GM20000 (cell line): ENCODE results near the gene HORMAD2.

Experiments
- DNase-seq: peaks from one replicate; pipeline ENCODE4 v3.0.0; 2012; ENCODE audit warnings: low spot score
- CTCF ChIP-seq: IDR thresholded peaks from 2 replicates; pipeline ENCODE4 v1.5.1; 2012; ENCODE audit warnings: mild to moderate bottlenecking, control low read depth; ENCODE audit errors: extremely low read depth, missing control alignments

The HORMAD2 gene

GRCh38 chr22:30178181-30179126 lies 98.2 kb downstream of the HORMAD2 start:
- no peak for TF ChIP-seq CTCF
- DNase-seq = no peak

GRCh38 chr22:30180616-30181015 lies 100.4 kb downstream of the HORMAD2 start:
- no peak for TF ChIP-seq CTCF
- no peak for DNase-seq

- DNase-seq = no peak
- no peak for TF ChIP-seq CTCF
Observed at GRCh38 chr22:30181459-30182349, 101.4 kb downstream of the HORMAD2 start.

- DNase-seq = no peak
Observed at GRCh38 chr22:30182350-30182745, 102.1 kb downstream of the HORMAD2 start.

GRCh38 chr22:30182815-30183214 lies 102.6 kb downstream of the HORMAD2 start:
- no peak for DNase-seq
- no peak for TF ChIP-seq CTCF

More at GRCh38 chr22:30182350-30182745, 102.1 kb downstream of the HORMAD2 start:
- TF ChIP-seq CTCF = no peak

GRCh38 chr22:30183271-30183670 lies 103.0 kb downstream of the HORMAD2 start:
- no peak for TF ChIP-seq CTCF
- DNase-seq = no peak

GRCh38 chr22:30183861-30184278 lies 103.6 kb downstream of the HORMAD2 start:
- no peak for DNase-seq
- TF ChIP-seq CTCF = no peak
